KG1 (cell line): ENCODE results near the gene COL4A6.
"Not testable (repeated sequence)": the region's sequence is repeated elsewhere in the genome, so short reads cannot be mapped to it uniquely, and the experiment has no call there.

Source experiments
- DNase-seq: peaks from one replicate; lab custom pipeline; 2025; lab: John Stamatoyannopoulos, UW

COL4A6 gene

DNA sequence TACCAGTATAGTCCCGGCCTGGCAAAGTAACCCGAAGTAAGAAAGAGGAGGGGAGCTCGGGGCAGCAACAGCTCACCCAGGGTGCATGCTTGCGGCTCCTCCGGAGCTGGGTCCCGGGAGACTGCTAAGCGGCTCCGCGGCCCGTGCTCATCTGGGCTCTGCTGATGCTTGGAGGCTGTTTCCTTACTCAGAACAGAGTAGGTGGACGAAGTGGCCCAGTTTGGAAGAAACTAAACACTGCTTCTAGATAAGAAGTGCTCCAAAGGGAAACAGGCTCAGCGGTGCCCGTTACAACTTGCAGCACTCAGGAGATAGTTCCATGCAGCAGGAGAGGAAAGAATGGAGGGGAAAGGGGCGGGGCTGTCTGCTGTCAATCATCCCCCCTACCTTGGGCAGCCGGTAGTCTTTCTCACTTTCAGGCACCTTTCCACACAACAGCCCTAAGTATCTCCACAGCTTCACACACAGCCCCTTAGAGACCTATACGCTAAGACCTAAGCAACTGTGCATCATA lies at the start of gene COL4A6:
Gene COL4A6, minus strand, starts transcription at position 313 of the 514 bp plus-strand sequence. Its CDS starts 226 bp downstream, at position 87.
- DNase-seq = no peak

DNA sequence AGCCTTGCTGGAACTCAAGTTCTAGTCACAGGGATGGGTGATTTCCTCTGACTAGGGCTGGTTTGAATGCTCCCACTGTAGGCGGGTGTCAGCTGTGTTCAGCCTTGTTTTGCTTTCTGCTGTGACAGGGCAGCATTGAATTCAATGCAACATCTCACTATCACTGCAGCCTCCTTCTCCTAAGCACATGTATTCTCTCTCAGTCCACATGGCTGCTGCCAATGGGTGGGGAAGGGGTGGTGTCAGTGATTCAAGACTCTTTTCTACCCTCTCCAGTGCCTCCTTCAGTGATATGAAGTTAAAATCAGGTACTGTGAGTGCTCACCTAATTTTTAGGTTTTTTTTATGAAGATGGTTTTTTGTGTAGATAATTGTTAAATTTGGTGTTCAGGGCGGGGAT lies 47.7 kb upstream of the COL4A6 start:
- no peak for DNase-seq

DNA sequence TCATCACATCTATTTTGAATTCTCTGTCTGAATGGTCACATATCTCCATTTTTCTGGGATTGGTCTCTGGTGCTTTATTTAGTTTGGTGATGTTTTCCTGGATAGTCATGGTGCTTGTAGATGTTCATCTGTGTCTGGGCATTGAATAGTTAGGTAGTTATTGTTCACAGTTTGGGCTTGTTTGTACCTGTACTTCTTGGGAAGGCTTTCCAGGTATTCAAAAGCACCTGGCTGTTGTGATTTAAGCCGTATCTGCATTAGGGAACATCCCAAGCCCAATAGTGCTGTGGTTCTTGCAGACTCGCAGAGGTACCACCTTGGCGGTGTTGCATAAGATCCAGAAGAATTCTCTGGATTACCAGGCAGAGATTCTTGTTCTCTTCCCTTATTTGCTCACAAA lies 46.0 kb upstream of the COL4A6 start:
- DNase-seq = no peak

DNA sequence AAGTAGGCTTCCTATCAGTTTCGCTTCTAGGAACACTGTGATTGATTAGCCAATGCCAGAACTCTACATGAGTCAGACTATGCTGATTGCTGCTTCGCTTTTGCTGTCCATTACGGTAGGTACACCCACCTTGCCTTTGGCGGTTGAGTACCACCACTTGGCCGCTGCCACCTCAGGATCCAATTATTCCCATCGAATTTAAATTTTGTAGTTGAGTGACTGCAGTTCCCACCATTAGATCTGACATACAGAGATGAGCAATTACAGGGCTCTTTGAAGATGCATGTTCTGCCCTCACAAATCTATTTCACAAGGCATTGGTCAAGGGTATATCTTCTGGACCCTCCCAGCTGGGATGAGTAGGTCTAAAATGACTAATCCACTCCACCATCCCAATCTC lies 43.3 kb upstream of the COL4A6 start:
- DNase-seq = not testable (repeated sequence)

DNA sequence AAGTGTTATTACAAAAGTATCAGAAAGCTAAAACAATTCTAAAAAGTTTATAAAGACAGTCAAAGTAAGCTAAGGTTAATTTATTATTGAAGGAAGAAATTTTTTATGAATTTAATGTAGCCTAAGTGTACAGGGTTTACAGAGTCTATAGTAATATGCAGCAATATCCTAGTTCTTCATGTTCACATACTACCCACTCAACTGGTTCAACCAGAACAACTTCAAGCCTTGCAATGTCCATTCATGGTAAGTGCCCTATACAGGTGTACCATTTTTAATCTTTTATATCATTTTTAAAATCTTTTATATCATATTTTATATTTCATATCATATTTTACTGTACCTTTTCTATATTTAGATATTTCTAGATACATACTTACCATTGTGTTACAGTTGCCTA lies 35.8 kb upstream of the COL4A6 start:
- DNase-seq = no peak

DNA sequence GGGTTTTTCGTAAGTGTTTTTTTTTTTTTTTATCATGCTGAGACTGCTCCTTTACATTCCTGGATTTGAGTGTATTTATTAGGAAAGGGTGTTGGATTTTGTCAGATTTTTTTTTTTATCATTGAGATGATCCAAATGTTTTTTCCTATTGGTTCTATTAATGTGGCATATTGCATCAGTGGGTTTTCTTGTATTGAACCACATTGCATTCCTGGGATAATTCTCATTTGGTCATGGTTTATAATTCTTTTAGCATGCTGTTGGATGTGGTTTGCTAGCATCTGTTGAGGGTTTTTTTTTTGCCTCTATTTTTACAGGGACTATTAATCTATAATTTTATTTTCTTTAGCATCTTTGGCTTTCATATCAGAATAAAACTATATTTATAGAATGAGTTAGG lies 30.3 kb upstream of the COL4A6 start:
- DNase-seq = no peak

DNA sequence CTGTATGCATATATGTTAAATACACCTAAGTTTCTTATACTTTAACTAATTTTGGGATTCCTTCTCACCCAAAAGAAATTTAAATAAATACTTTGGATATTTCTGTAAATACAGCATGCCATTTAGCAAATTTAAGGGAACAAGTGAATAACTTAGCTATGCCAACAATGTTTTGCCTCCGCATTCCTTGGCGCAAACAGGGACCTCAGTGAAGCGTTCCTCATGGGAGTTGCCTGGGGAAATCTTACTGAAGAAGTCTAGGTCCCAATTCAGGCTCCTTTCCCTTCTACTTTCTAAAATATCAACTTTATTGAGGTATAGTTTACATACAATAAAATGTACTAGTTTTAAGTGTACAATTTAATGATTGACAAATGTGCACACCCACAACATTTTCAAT lies 26.4 kb upstream of the COL4A6 start:
- DNase-seq = no peak

DNA sequence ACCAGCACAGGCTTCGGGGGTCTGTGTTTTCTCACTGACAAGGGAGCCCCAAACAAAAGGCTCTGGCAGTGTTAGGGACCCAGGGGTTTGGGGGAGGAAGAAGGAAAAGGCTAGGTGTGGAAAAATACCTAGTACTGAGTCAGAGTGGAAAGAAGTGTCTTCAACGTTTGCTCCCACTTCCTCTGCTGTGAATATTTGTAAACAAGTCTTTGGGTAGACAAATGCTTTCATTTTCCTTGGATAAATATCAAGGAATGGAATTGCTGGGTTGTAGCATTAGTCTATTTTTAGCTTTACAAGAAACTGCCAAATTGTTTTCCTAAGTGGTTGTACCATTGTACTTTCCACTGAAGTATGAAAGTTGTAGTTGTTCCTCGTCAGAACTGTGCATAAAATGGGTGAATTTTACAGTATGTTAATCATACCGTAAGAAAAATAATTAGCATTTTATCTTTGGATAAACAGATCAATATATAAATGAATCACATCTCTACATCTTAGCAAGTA lies 18.8 kb upstream of the COL4A6 start:
- DNase-seq = no peak

DNA sequence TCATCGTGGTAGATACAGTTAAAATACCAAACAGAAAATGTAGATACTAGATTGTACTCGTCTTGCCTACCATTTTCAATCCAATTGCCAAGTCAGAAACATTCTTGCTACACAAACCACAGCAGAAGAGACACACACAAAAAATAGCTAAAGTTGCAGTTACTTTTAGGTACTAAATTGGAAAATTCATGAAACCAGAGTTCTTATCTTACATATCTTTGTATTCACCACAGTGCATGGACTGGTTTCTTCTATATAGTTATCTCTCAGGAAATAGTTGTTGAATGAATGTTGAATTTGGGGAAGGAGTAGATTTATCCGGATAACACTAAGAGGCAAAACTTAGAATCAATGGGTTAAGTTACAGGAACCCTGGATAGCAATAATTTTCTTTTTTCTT lies 15.6 kb upstream of the COL4A6 start:
- no peak for DNase-seq

DNA sequence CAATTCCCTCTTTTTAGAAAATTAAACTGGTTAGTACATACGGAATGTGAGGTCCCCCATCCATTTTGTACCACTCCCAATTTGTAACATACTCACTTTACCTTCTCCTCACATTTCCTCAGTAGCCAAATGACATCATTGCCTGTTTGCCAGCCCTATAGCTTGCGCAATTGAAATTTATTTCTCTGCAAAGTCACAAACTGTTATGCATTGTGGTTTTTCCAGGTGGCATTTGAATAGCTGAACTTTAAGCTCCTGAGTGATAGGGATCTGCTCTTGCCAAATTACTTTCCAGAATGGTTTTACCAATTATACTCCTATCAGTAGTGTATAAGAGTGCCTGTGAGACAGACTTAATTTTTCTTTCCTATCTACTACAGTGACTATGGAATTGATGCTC lies 9.1 kb upstream of the COL4A6 start:
- DNase-seq = no peak

DNA sequence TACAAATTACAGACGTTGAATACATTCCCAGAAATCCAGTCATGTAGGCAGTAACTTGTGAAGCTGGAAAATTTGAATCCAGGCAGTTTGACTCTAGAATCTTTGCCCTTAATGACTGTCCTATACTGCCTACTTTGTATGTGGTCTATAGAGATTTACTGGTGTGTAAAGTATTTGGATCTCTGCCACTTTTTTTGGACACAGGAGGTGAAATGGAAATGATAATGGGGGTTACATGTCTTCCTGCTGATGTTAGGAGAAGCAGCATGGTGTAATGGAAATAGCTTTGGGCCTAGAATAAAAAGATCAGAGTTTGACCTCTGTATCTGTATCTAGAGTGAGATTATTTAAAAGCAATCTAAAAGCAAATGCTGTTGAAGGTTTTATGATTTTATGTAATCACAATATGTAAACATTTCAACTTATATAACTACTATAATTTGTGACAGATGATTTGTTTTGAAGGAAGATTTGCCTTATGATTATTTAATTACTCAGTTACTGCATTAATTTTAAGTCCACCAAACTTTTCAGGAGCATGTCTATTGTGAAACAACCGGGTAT lies 4.8 kb upstream of the COL4A6 start:
- DNase-seq = no peak

DNA sequence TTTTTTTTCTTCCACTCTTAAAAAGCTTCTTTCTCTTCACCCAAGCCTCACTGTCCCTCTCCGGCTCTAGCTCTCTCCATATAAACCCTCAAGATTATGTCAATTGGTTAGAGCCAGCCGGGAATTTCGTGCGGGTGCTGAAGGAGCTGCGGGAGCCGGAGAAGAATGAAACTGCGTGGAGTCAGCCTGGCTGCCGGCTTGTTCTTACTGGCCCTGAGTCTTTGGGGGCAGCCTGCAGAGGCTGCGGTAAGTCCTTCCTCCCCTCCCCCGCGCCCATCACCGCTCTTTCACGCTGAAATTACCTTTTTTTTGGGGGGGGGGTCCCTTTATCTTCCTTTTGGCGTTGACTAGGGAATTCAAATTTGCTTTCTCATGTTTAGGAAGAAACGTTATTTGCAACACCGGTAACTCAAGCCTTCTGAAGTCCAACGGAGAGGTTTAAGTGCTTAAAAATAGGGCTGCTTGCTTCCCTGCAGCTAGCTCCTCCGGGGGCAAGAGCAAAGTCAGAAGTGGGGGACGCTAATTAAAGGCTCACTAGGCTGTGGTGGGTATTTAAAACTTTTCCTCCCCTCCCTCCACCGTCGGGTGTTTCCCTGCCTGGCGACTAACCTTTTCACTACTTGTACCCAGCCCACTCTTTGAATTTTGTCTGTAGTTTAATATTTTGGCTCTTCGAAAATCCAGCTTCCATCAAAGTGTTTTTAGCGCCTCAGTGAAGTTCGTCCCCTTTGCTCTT lies 1.9 kb upstream of the COL4A6 start:
- DNase-seq = no peak

DNA sequence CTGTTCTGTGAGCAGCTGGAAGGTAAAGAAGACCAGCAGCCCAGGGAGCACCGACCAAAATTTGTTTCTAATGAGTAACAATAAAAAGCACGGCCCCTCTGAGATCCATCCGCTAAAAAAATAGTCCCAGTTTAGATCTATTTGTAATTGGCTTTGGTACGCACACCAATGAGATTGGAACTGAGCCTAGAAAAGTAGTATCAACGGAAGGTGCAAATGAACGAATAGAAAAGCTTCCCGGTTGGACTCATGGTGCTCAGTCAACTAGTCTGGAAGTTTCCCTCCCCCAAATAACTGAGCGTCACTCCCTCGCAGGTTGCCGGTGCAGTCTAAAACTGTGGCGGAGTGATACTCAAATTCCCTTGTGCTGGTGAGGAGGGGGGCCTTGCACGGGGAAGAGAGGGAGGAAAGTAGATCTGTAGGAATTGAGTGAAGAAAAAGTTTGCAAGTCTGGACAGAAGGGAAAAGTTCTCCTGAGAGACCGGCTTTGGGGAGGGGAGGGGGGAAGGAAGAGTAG lies 1.3 kb upstream of the COL4A6 start, which contains the start of gene COL4A5:
Gene COL4A5, plus strand, starts transcription at position 413 of the 517 bp plus-strand sequence. CDS start 288 bp downstream, outside the sequence.
- no peak for DNase-seq

DNA sequence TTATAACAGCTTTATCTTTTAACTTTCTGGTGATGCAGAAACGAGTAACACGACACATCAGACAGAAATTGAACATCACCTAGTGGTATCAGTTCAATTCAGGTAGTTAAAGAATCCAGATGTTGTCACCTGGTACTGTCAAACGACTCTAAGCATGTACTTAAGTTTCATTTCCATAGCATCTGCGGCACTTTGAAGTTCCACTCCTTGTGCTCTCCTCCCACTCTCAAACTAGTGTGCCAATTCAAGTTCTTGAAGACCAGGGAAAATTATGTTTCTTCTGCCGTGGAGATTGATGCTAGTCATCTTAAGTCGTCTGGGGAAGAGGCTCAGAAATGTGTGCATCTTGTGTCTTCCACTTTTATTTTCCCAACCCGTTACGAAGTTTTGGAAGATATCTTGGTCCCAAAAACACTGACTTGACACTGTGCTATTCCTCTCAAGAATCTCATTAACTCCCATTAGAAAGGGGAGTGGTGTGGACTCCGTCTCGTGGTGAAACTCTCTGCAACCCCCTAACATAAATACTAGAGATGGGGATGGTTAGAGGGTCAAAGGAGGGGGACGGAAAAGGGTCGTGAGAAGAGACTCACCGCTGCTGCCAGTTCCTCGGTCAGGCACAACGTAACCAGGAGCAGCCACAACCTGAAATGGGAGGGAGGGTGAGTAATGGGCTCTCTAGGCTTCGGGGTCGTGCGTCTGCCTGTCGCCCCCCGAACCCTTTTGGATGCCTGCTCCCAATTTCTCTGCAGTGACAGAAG lies 693 bp downstream of the COL4A6 start:
- DNase-seq = no peak

DNA sequence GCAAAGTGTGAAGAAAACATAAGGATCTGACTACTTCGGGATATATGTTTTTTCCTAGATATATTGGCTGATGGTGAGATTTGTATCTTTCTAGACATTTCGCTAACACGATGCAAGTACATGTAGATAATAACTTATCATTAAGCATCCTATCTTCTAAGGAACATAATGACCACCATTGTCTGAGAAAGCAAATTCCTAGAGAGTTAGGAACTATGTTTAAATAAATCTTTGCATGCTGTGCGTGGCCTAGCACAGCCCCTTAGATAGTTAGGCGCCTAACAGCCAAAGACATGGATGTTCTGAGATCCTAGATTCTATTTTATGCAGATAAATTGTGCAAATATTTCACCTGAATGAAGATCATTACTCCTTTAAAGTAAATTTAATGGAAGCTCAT lies 3.0 kb downstream of the COL4A6 start:
- no peak for DNase-seq

DNA sequence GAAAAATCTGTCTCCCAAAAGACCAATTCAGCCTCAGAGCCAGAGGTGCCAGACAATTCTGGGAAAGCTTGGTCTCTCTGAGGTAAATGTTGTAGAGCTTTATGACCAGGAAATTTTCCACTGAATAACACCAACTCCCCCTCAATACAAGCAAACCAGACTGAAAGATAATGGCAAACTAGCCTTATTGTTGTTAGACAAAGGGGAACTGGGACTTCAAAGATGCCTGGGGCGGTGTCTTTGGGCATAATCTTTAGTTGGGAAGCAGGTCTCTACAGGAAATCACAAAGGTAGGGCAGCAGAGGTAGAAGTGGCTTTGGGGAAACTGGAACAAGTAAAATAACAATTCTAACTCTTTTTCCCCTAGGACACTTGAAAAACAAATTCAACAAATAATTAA lies 12.0 kb downstream of the COL4A6 start:
- DNase-seq = no peak

DNA sequence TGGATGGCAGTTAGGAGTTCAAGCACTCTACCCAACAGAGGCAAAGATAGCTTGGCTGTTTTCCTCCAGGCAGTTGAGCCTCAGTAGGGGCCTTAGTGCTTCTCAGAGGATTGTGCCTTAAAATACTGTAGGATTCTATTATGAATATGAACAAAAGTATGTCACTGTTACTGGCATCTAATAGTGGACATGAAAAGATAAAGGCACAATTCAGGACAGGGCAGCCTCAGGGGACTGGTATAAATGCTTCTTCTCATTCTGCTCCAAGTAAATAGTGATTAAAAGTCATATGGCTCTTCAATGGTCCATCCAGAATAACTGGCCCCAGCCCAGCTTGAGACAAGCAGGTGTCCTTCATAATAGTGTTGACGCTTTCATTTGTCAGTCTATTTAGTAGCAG lies 17.7 kb downstream of the COL4A6 start:
- no peak for DNase-seq

DNA sequence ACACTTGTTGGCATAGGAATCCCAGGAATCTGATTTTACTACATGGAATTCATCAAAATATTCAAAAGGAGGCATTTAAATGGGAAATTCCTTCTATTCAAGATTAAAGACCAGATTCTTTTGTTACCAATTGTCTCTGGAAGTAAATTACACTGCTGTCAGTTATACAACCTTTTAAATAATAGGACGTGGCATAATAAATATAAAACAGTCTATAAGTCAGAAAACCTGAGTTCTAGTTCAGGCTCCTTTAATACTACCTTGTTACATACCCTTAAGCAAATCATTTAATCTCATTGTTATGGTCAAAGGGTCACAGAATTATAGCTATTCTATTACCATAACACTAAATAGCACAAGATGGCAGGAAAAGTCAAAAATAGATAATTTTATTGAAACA lies 18.8 kb downstream of the COL4A6 start:
- no peak for DNase-seq

DNA sequence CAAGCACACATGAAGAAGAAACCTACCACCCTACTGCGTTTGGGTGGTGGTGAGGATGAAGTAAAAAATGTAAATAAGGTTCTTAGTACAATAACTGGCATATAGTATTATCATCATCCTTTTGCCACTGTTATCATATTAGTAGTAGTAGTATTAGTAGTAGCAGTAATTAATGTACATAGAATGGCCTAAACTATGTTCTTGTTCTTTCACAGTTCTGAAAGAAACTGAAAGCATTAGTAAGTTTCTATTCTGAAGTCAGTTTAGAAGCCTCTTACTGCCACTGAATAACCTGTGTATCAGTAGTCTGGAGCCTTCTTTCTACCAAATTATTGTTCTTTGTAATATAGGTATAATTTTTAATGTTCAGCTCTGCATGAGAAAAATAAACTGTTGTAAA lies 21.0 kb downstream of the COL4A6 start:
- DNase-seq = no peak

DNA sequence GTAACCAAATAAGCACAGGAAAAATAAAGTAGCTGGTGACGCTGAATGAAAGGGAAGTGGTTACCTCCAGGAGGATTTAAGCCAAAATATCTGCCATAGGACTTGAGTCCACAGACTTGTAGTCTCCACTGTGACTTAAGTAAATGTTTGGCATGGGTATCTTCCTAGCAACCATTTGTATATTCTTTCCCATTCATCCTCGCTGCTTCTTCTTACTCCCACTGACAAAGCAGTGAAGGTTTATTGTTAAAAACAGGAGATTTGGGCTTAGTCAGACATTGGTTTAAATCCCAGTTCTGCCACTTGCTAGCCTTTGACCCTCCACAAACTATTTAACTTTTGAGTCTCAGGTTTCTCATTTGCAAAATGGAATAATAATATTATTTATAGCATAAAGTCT lies 22.3 kb downstream of the COL4A6 start:
- no peak for DNase-seq

DNA sequence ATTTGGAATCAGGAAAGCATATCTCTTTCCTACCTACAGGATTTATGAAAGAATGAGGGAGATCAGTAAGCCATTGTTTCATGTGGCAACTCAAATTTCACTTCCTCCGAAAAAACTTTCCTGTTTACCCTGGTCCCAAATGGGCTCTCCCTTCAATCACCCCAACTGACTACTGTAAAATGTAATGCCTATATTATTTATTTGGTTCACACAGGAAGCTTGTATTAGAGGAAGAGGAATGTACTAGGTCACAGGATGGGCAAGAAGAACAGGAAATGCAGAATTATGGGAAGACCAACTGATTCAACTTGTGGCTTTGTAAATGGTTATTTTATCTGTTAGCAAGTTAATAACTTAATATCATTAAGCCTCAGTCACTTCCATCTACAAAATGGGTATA lies 23.1 kb downstream of the COL4A6 start:
- DNase-seq = no peak

DNA sequence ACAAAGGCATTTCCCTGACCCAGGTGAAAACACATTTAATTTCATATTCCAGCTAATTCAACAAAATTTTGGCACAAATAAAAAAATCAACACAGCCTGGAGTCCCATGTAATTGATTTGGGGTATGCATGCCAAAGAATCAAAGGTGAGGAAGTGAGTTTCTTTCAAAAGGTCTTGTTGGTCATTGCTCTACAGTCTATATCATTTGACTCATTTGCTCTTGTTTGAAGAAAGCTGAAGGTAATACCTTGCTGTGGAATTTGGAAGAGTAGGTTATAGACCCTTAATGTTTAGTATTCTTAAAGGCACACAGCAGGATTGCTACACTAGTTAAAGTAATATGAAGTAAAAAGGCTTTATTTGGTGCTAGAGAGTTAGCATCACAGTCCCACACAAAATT lies 25.4 kb downstream of the COL4A6 start:
- no peak for DNase-seq
